Right forelimb (tissue), 1 donor: ENCODE data around the gene LRCH3.

ENCODE experiments used
- DNase-seq: peaks from one replicate; pipeline ENCODE4 v3.0.0-alpha.2; 2018

The LRCH3 gene

DNA sequence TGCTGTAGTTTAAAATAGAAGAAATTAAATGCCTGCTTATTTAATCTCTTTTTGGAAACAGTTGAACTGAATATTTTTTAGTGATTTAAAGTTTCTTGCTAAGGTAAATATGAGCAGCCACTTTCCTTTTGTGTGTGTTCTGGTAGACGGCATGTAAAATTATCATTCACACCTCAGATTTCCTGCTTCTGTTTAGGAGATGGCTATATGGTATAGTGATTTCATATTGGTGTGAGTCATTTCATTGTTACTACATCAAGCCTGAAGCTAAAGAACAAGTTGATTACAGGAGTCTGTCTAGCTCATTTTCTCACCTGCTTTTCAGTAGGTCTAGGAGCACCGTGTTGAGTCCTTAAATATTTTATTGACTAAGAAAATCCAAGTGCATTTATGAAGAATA is 2.2 kb downstream of the LRCH3 start:
- no peak for DNase-seq

DNA sequence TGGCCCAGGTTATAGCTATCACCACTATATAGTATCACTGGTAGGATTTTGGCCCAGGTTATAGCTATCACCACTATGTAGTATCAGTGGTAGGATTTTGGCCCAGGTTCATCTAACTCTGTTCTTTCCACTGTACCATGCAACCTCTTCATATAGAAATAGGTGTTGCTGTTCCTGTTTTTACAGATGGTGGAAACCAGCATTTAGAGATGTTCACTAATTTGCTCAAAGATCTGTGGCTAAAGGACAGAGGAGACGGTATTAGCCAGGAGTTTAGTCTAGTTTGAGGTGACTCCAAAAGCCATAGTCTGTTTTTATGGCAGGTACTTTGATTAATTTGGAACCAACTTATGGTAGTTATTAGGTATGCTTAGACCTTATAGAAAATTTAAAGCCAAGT is 3.1 kb downstream of the LRCH3 start:
- DNase-seq, result no peak

DNA sequence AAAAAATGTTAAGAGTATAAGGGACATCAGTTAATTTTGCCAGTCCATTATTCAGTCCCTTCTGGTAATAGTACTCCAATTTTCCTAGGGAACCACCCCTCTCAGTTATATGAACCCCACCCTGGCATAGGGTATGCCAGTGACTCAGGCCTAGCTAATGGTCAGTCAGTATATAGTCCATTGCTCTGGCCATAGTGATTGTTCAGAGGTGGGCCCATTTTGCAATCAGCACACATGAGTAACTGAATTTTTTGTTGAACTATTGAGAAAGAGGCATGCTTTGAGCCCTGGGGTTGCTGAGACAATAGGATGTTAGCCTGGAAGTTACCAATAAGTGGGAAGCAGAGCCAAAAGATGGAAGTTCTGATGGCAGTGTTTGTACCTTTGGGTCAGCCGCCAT is 4.1 kb downstream of the LRCH3 start:
- no peak for DNase-seq

DNA sequence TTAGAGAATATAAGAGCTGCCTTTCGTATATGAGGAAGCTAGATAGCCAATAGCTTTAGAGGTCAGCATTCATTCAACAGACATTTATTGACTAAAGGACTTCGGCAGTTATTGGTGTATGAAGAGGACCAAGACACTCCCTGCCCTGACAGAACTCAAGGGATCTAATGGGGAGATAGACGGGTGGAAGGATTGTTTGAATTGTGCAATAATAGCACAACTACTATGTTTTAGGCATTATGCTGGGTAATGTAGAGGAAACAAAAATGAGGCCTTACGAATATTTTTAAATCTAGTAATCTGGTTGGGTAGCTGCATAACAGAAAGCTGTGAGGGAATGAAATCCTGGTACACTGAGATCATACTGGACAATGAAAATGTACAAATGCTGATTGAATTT is 5.0 kb downstream of the LRCH3 start:
- DNase-seq, result no peak

DNA sequence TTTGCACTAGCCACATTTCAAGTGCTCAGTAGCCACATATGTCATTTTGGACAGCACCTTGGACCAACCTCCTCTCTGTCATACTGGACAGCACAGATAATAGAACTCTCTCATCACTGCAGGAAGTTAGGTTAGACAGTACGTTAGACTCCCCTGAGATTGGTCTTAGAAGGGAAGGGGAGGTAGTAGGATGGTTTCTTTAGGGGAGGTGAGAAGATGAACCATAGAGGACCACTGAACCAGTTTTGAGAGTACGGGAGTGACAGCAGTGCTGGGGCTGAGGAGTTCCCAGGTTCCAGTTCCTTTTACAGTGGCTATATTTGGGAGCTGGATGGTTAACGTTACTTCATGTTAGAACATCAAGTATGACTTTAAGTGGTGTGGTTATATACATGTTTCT is 7.8 kb downstream of the LRCH3 start:
- no peak for DNase-seq

DNA sequence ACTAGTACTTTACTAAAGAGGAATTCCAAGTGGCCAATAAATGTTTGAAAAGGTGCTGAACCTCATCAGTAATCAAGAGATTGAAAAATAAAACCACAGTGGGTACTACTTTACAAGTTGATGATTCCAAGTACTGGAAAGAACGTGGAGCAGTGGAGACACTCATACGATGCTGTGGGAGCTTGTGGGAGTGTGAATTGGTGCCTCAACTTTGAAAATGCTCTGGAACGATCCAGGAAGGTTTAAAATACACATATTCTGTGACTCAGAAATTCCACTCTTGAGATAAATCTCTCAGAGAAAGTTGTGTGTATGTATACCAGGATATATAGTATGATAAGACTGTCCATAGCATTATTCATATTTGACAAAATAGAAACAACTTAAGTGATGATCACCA is 9.3 kb downstream of the LRCH3 start:
- no peak for DNase-seq

DNA sequence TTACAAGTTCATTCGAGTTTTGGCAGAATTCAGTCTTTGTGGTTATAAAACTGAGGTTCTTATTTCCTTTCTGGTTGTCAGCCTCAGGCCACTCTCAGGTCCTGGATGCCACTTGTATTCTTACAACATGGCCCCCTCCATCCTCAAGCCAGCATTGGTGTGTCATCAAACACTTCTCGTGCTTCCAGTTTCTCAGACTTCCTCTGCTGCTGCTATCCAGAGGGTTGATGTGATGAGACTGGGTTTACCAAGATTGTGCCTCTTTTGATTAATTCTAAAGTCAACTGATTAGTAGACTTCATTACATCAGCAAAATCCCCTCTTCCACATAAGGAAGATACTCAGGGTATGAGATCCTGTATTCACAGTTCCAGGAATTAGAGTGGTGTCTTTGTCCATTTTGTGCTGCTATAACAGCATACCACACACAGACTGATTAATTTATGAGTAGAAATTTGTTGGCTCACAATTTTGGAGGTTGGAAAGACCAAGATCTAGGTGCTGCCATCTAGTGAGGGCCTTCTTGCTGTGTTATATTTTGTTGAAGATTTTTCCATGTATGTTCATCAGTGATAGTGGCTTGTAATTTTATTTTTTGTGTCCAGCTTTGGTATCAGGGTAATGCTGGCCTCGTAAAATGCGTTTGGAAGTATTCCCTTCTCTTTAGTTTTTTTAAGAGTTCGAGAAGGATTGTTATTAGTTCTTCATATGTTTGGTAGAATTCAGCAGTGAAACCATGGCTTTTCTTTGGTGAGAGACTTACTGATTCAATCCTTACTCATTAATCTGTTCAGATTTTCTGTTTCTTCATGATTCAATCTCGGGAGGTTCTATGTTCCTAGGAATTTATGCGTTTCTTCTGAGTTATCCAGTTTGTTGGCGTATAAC is 11.1 kb downstream of the LRCH3 start:
- DNase-seq, result no peak

DNA sequence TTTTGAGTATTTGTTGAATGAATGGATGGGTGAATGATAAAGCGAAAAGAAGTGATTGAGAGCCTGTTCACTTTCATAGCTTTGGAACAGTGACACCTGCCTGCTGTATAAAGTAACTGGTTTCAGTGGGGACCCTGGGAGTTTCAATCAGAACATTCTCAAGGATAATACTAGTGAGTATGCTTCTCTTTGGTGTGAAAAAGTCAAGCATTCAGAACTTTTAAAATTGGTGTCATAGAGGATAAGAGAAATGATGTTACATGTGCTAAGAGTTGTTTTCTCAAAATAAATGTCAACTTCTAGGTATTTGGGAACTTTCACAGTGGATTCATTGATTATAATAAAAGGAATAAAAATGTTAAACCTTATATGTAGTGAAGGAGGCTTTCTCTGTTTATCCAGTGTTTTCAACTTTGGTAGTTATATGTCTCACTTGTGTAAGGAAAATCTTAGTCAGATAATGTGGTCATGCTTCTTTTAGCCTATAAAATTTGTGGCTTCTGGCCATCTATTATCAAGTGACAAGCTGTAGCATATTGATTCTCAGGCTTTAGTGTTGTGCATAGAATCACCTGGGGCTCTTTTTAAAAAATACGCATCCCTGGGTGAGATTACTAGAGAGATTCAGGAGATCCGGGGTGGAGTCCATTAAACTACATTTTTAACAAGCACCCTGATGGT is 11.9 kb downstream of the LRCH3 start:
- no peak for DNase-seq

DNA sequence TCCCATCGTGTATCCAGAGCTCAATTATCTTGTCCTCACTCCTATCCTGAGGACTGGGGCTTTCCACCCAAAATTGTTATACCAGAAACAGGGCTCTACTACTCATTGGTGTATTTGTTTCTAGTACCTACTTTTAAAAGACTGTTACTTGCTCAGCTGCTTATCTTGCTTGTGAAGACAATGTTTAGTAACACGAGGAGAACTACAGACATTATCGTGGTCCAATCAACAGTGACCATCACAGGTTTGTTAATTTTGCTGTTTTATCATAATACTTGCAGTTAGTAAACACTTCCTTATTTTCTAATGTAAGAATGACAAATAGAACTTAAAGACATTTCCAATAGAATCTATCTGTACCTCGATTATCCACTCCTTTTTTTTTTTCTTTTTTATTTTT is 13.5 kb downstream of the LRCH3 start:
- no peak for DNase-seq

DNA sequence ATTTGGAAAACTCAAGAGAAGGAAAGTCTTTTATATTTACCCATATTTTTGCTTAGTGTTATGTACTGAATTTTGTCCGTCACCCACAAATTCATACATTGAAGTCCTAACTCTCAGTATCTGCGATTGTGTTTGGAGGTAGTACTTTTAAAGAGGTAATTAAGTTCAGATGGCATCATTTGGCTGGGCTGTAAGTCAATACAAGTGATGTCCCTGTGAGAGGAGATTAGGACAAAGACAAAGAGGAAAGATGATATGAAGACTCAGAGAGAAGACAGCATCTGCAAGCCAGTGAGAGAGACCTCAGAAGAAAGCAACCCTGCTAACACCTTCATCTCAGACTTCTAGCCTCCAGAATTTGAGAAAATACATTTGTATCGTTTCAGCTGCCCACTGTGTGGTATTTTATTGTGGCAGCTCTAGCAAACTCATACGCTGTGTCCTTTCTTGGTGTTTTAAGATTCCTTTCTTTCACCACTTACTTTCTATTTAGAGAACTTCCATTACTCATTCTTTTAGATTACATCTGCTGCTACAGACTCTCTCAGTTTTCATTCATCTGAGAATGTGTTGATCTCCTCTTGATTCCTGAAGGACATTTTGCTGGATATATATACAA is 17.0 kb downstream of the LRCH3 start:
- no peak for DNase-seq

DNA sequence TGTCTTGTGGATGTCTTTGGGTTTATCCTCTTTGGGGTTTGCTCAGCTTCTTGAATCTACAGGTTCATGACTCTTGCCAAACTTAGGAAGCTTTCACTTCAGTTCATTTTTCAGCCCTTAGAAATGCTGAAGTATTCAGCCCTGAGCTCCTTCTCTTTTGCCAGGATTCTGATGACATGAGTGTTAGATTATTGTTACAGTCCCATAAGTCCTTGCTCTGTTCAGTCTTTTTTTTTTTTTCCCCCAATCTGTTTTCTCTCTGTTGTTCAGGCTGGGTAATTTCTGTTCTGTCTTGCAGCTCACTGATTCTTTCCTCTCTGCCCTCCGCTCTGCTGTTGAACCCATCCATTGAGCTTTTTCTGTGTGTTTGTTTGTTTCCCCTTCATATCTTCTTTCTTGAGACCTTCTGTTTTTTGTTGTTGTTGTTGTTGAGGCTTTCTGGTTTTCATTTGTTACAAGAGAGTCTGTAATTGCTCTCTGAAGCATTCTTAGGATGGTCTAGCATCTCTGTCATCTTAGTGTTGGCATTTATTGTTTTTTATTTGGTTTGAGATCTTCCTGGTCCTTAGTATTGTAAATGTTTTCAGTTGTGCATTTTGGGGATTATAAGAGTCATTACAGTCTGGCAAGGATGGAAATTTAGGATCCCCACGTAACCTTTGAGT is 18.4 kb downstream of the LRCH3 start:
- no peak for DNase-seq

DNA sequence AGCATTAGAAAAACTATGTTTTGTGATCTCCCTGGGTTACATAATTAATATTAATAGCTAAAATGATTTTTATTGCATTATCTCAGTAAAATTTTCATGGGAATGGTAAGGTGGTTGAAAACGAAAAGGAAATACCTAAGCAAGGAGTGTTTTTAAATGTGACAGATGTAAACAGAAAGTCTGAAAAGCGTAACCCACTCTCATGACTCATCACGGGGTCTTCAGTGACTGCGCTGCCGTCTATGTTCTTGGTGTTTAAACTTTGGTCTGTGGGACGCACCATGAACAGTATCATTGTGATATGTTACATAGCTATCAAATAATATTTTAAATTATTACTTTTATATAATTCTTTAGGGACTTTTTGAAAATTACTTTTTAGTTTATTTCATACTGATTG is 19.8 kb downstream of the LRCH3 start:
- no peak for DNase-seq

DNA sequence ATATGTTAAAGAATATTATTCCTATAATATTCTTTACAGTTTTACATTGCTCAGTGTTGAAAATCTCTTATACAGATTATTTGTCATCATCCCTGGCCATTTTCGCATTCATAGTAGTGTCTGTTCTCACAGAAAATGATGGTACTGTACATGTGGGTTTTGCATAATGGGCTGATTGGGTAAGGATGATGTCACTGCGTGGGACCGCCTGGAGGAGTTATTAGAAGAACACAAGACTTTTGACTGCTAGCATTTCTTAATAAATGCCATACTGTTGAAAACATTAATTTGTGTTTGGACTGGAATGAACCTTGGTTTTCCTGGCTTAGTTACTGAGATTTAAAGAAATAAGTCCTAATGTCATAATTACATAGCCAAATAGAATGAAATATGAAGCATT is 20.3 kb downstream of the LRCH3 start:
- no peak for DNase-seq

DNA sequence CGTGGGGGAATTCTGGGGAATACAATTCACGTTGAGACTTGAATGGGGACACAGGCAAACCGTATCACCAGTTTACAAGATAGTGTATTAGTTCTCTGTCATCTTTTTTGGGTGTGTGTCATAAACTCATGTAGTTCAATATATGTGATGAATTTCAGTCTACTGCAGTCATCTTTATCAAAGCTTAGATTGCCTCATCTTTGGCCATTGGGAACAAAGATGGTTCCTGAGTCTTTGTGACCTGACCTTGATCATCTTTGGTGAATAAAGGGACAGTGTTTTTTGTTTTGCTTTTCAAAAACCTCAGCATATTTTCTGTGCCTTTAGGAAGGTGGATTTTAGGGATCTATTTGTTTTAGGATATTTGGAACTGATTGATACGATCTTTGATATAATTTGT is 23.3 kb downstream of the LRCH3 start:
- DNase-seq, result no peak

DNA sequence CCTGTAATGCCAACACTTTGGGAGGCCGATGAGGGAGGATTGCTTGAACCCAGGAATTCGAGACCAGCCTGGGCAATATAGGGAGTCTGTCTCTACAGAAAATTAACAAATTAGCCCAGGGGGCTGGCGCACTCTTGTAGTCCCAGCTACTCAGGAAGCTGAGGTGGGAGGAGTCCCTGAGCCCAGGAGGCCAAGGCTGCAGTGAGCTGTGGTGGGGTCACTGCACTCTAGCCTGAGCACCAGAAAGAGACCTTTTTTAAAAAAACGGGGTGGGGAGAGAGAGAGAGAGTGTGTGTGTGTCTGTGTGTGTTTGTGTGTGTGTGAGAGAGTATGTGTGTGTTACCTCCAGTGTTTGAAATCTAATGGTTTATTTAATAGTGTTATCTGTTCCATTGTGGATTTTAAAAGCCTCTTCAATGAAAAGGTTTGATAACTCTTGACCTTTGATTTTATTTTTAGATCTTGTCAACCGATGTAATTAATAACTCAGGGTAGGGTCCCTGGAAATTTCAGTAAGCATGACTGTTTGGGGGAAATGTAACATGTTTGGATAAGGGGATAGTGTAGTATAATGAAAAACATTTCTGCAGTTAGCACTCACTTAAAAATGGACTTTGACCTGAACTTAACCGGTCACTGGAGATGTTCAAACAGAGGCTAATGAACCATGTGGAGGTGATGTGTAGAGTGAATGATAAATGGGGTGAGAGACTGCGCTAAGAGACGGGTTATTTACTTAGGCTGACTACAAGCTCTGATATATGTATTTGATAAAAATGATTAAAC is 29.7 kb downstream of the LRCH3 start:
- DNase-seq, result no peak

DNA sequence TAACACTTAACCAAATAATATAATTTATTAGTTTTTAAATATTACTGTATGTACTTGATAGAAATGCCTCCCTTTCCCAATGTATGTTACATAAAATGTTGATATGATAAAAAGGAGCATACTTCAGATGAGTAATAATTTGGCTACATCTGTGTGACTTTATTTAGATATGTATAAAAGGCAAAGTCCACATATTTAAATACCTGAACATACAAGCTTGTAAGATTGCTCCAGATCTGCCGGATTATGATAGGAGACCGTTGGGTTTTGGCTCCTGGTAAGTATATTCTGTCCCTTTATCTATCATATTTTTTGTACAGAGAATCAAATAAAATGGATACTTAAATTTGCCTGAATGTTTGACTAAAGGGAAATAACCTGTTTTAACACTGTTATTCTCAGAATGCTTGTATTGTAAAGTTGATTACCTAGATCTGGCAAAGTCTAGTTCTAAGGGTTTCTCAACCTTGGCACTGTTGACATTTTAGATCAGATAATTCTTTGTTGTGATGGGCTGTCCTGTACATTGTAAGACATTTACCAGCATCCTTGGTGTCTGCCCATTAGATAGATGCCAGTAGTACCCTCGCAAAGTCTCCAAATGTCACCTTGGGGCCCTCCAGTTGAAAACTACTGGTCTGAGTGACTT is 38.5 kb downstream of the LRCH3 start:
- no peak for DNase-seq

DNA sequence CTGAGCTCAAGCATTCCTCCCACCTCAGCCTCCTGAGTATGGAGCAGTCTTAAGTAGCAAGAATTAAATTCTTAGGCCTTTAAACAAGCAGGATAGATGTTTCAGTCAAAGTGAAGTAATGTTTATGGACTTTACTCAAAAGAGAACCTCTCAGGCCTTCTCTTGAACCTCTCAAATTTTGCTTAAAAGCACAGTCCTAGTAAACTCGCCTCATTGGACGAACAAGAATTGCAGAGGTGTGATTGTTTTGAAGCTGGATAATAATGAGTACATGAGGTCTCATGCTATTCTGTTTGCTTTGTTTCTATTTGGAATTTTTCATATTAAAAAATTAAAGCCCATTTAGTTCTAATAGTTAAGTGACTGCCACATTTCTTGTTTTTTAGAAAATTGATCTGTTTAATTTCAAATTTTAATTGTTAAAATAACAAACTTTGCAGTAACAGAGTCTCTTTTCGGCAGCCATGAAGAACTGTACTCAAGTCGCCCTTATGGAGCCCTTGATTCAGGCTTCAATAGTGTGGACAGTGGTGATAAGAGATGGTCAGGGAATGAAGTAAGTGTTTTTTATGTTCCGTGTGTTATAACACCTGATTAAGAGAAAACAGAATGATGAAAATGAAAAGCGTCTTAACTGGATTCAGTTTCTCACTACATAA is 39.4 kb downstream of the LRCH3 start:
- no peak for DNase-seq

DNA sequence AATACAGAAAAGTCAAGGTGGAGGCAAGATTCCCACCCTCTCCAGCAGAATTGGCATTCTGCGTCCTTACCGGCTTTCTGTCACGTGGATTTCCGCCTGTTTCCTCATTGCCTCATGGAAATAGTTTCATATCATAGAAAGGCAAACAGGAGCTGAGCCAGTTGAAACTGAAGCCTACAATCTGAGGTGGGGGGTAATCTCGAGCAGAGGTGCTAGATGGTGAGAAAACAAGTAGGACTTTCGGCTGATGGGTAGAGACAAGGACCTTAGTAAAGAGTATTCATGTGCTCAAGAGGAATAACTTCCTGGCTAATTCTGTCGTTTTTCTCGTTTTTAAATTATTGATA is 39.9 kb downstream of the LRCH3 start:
- DNase-seq, result no peak

DNA sequence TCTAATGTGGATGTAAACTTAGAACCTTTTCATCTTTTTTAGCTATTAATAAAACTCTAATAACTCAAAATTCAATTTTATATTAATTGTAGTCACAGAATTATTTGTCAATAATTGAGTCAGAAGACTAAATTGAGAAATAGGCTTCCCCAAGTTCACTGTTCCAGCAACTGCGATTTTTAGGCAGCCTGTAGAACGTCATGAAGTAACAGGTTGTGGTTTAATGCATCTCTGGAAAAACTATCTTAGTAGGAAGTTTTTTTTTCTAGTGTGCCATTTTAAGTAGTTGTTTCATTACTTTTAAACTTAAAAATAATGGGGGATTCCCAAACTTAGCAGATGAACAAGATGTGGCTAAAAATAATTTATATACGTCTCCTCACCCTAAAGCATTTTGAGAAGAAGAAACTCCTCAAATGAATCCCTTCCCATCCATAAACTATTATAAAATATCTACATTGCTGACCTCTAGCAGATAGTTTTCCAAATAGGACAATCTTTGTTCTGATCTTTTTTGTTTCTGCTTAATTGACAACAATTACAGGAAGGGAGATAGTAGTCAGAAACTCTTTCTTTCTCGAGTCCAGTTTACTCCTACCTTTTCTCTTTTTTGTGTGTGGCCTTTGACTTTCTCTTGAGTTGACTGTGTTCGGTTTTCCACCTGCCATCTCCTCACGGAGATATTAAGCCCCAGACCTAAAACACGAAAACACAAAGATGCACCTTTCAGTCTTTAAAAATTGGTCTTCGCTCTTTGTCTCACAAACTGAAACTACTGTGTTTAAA is 43.1 kb downstream of the LRCH3 start:
- DNase-seq, result no peak

DNA sequence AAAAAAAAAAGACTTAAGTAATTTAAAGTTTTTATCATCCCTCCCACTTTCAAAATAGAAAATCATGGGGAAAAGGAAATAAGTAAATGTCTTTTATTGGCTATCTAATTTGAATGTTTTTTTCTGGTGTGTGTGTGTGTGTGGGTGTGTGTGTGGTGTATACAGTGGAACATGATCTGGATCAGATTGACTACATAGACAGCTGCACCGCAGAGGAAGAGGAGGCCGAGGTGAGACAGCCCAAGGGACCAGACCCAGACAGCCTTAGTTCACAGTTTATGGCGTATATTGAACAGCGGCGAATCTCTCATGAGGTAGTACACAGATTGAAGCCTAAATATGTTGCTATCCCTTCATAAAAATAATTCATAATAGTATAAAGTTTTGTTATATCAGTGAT is 44.5 kb downstream of the LRCH3 start:
- no peak for DNase-seq

DNA sequence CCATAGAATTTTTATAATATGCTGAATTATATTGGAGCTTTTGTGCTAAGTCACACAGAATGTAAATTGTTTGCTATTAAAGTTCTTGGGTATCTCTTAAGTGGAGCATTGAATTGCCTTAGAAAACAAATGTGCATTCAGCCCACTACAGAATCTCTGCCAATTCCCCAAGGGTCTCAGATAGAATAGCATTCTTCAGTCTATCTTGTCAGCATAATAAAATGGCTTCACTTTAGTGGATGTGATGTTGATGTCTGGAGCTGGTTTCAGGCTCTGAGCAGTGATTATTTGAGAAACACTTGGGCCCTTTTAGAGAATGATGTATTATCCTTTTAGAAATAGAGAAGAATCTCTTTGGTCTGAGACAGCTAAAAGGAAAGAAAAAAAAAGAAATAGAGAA is 45.2 kb downstream of the LRCH3 start:
- DNase-seq, result no peak
